Progenitor cell of endocrine pancreas (in vitro differentiated cells): ENCODE measurements around the gene YARS2. TPM values are rescaled to one million over a fixed set of nuclear protein-coding genes. Genes with fewer than 3 reads are reported as not detected.
A peak's percentile ranks its signal among the peaks of the same experiment; 100 is the strongest.

Source experiments
- DNase-seq: peaks from one replicate; pipeline ENCODE4 v3.0.0; 2021; ENCODE audit warnings: low spot score; ENCODE audit not compliant: unreplicated experiment
- H3K27ac Mint-ChIP-seq: 2 replicates; pipeline ENCODE4 v1.8.0; 2021; ENCODE audit warnings: mild to moderate bottlenecking, moderate library complexity, mixed read lengths
- H3K27me3 Mint-ChIP-seq: 2 replicates; pipeline ENCODE4 v1.8.0; 2021; ENCODE audit warnings: mixed read lengths
- H3K36me3 Mint-ChIP-seq: 2 replicates; pipeline ENCODE4 v1.8.0; 2022; ENCODE audit warnings: mixed read lengths; ENCODE audit not compliant: insufficient read depth
- H3K4me1 Mint-ChIP-seq: 2 replicates; pipeline ENCODE4 v1.8.0; 2021; ENCODE audit warnings: low read depth, mixed read lengths
- H3K4me3 Mint-ChIP-seq: 2 replicates; pipeline ENCODE4 v1.8.0; 2021; ENCODE audit warnings: low read depth, mild to moderate bottlenecking, moderate library complexity, mixed read lengths
- H3K9me3 Mint-ChIP-seq: 2 replicates; pipeline ENCODE4 v1.8.0; 2021; ENCODE audit warnings: low read depth, mixed read lengths
- long read RNA-seq: library from polyadenylated mRNA; unstranded; transcript quantifications from one replicate; pipeline ENCODE4 v2.0.0, GENCODE V29; 2020
- total RNA-seq: library from RNA; stranded (reverse); gene quantifications from 2 replicates; pipeline ENCODE4 v1.2.1, GENCODE V29; 2021
- TF ChIP-seq, protein P1 (sequence below): fragments of 200-600 bp; sonication (generic); IDR thresholded peaks from one replicate; pipeline ENCODE4 v1.5.0; 2021; ENCODE audit warnings: antibody characterized with exemption, mild to moderate bottlenecking; ENCODE audit not compliant: unreplicated experiment

The YARS2 gene
- 40.5 and 48.3 TPM in 2 replicates for total RNA-seq
- long read RNA-seq, transcript YARS2-201 (5 exons, 2,122 nt) = major isoform, 313 of 344 reads
- long read RNA-seq, partial matches to known transcripts = 7 of 344 reads
- long read RNA-seq, other reads (novel, unspliced or antisense) = 23 of 344 reads

DNA sequence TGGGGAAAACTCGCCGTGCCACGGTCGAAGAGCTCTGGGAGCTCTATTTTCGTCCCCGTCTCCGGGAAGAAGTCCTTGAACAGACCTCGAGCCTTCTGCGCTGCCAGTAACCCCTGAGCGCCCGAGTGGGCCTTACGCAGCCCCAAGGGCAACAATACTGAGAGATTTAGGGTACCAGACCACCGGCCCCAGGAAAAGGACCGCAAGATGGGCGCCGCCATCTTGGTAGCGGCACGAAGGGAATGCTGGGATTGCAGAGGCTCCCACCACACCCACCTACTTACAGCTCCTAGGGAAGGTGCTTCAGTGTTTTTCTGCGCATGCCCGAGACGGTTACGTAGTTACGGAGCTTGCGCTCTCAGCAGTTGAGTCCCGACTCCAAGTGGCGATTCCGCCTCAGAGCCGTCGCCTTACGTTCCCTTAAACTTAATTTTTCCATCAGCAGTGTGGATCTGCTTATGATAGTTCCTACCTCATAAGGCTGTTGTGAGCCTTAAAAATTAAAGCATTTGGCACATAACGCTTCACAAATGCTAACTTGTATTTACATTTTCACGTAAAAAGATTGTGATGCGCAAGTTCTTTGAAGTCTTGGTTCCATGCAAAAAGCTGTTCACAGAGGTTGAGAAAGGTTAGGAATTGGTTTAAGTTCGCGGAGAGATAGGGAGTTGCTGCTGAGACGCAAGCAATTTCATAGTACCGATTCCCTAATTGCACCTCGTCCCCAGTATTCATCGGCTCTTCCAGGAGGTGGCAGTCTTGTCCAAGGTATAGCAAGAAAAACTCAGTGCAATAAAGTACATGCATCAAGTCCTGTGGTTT is at the start of gene YARS2:
Gene YARS2, minus strand, starts transcription at position 244 of the 822 bp plus-strand sequence. Its CDS starts 23 bp downstream, at position 221.
- TF ChIP-seq, protein P1, sequence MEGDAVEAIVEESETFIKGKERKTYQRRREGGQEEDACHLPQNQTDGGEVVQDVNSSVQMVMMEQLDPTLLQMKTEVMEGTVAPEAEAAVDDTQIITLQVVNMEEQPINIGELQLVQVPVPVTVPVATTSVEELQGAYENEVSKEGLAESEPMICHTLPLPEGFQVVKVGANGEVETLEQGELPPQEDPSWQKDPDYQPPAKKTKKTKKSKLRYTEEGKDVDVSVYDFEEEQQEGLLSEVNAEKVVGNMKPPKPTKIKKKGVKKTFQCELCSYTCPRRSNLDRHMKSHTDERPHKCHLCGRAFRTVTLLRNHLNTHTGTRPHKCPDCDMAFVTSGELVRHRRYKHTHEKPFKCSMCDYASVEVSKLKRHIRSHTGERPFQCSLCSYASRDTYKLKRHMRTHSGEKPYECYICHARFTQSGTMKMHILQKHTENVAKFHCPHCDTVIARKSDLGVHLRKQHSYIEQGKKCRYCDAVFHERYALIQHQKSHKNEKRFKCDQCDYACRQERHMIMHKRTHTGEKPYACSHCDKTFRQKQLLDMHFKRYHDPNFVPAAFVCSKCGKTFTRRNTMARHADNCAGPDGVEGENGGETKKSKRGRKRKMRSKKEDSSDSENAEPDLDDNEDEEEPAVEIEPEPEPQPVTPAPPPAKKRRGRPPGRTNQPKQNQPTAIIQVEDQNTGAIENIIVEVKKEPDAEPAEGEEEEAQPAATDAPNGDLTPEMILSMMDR = peak; percentile 98
- peaks cover 23% of the 10 kb centered on the region for H3K36me3 Mint-ChIP-seq
- H3K27me3 Mint-ChIP-seq = no peaks in the 10 kb centered on the region
- peak; percentile 93 for DNase-seq
- peaks cover 23% of the 10 kb centered on the region for H3K4me1 Mint-ChIP-seq
- H3K9me3 Mint-ChIP-seq = no peaks in the 10 kb centered on the region
- H3K27ac Mint-ChIP-seq = peak within 1 kb of the TSS; percentile 98
- peak within 1 kb of the TSS; percentile 98 for H3K4me3 Mint-ChIP-seq

DNA sequence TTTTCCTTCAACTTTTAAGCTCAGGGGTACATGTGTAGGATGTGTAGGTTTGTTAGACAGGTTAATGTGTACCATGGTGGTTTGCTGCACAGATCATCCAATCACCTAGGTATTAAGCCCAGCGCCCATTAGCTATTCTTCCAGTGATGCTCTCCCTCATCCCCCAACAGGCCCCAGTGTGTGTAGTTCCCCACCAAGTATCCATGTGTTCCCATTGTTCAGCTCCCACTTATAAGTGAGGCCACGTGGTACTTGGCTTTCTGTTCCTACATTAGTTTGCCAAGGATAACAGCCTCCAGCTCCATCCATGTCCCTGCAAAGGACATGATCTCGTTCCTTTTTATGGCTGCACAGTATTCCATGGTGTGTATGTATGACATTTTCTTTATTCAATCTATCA is 48.6 kb upstream of the YARS2 start:
- TF ChIP-seq, protein P1 = no peak
- no peaks in the 10 kb centered on the region for H3K4me1 Mint-ChIP-seq
- DNase-seq = no peak
- peaks cover 71% of the 10 kb centered on the region for H3K36me3 Mint-ChIP-seq
- no peaks in the 10 kb centered on the region for H3K27me3 Mint-ChIP-seq
- H3K27ac Mint-ChIP-seq = no peak overlapping the region
- H3K4me3 Mint-ChIP-seq = no peak overlapping the region
- H3K9me3 Mint-ChIP-seq = peaks cover 46% of the 10 kb centered on the region

DNA sequence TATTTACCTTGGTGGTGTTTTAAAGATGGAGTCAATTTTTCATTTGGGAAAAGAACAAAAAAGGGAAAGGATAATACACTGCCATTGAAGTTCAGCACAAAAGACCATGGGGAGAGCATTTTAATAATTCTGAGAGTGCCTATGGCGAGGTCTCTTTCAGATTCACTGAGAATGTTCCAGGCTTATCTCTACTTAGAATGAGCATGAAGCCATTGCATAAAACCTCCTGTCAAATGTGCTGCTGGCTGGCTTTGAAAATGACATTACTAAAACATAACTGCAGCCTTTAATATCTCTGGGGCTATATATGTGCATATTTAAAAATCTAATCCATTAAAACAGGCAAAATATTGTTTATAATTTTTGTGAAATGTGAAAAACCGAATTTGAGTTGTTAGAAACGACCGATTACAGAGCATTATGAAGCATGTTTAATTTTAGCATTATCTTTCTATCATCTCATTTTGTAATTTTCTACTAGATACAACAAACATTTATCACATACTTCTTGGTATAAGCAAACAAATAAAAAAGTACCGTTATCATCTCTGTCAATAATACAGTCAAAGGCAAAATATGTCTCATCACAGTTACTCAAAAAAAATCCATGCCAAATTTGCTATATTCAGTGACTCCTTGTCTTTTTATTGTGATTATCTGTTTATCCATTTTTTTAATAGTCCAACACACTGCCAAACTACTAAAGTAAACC is 45.7 kb upstream of the YARS2 start:
- TF ChIP-seq, protein P1 = no peak
- H3K4me1 Mint-ChIP-seq = no peaks in the 10 kb centered on the region

DNA sequence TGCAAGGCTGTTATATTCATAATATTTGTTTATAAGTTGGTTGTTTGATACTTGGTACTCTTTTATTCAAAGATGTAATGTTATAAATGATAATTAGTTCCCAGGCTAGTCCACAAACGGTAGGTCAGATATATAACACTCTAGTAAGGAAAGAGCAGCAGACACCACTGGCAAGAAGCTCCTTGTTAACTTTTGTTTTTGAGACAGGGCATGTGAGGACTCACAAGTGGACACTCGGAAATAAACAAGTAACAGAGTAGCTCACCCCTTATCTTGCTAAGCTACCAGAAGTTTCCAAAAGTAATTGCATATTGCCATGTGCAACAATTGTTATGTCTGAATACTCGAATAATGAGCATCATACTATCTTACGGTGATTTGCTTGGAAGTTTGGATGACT is 38.6 kb upstream of the YARS2 start:
- Mint-ChIP-seq H3K9me3 (peaks cover 7% of the 10 kb centered on the region), H3K27ac (no peak overlapping the region), H3K36me3 (peaks cover 54% of the 10 kb centered on the region), H3K27me3 (no peaks in the 10 kb centered on the region), H3K4me3 (no peak overlapping the region), H3K4me1 (peaks cover 8% of the 10 kb centered on the region)
- no peak for DNase-seq
- TF ChIP-seq, protein P1 = no peak

More for the DNA sequence above, 45.7 kb upstream of the YARS2 start:
- no peaks in the 10 kb centered on the region for H3K27me3 Mint-ChIP-seq
- H3K27ac Mint-ChIP-seq = no peak overlapping the region
- DNase-seq = no peak
- no peak overlapping the region for H3K4me3 Mint-ChIP-seq
- peaks cover 57% of the 10 kb centered on the region for H3K36me3 Mint-ChIP-seq
- H3K9me3 Mint-ChIP-seq = peaks cover 27% of the 10 kb centered on the region

DNA sequence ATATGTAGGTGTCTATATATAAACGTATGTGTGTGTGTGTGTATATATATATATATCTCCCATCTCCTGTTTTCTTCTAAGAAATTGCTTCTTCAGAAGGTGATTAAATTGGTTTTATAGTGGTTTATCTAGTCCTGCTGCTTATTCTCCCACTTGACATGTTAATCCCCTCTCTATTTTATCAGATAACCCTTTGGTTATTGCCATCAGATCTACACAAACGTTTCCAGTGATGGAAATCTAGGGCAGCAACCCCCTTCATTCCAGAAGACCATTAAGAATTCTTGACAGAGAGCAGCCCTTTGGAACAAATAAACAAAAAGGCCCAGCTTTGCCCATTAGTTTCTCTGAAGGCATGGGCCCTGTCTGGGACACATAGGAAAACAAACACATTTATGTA is 34.2 kb upstream of the YARS2 start:
- Mint-ChIP-seq H3K27ac (peak overlapping the region; percentile 2), H3K27me3 (no peaks in the 10 kb centered on the region), H3K36me3 (peaks cover 51% of the 10 kb centered on the region), H3K4me1 (peaks cover 8% of the 10 kb centered on the region), H3K9me3 (no peaks in the 10 kb centered on the region), H3K4me3 (no peak overlapping the region)
- TF ChIP-seq, protein P1 = no peak
- no peak for DNase-seq
